GM12873 (cell line): ENCODE data around the gene RHBDD1.

ENCODE experiments used
- TF ChIP-seq, protein P1 (sequence below): IDR thresholded peaks from 2 replicates; pipeline ENCODE4 v1.5.1; 2012; ENCODE audit warnings: low read depth, mild to moderate bottlenecking, moderate library complexity, low read length, control low read depth; ENCODE audit not compliant: insufficient read depth; ENCODE audit errors: missing control alignments

RHBDD1 gene

GRCh38 chr2:226829721-226830631 is 5.9 kb upstream of the RHBDD1 start:
- TF ChIP-seq, protein P1, sequence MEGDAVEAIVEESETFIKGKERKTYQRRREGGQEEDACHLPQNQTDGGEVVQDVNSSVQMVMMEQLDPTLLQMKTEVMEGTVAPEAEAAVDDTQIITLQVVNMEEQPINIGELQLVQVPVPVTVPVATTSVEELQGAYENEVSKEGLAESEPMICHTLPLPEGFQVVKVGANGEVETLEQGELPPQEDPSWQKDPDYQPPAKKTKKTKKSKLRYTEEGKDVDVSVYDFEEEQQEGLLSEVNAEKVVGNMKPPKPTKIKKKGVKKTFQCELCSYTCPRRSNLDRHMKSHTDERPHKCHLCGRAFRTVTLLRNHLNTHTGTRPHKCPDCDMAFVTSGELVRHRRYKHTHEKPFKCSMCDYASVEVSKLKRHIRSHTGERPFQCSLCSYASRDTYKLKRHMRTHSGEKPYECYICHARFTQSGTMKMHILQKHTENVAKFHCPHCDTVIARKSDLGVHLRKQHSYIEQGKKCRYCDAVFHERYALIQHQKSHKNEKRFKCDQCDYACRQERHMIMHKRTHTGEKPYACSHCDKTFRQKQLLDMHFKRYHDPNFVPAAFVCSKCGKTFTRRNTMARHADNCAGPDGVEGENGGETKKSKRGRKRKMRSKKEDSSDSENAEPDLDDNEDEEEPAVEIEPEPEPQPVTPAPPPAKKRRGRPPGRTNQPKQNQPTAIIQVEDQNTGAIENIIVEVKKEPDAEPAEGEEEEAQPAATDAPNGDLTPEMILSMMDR = no peak

DNA sequence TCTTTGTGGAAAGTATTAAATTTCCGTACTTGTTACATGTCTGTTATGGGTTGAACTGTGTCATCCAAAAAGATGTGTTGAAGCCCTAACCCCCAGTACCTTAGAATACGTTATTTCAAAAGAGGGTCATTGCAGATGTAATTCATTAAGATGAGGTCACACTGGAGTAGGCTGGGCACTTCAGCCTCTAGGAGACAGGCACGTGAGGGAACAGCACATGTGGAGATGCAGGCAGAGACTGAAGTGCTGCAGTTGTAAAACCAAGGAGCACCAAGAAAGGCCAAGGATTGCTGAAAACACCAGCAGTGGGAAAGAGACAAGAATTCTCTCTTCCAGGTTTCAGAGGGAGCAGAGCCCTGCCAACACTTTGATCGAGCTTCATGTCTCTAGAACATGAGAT is 4.6 kb upstream of the RHBDD1 start:
- TF ChIP-seq, protein P1 = no peak

- TF ChIP-seq, protein P1 = no peak
Measured at GRCh38 chr2:226832061-226832460, 3.8 kb upstream of the RHBDD1 start.

DNA sequence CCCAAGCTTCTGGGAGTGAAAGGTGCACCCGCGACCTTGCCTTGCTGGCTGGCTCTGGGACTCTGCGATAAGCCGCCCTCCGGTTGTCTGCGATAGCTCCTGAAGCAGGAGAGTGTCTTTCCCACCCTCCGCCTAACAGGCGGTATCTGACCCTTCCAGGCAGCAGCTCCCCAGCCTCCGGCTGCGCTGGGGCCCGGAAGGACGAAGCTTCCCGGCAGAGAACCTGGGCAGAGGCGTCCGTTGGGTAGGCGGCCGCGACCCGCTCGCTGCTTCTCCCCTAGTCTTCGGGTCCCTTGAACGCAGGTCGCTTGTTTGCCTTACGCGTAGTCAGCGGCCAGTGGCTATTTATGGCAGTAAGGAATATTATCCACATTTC is 446 bp upstream of the RHBDD1 start:
- TF ChIP-seq, protein P1 = no peak

DNA sequence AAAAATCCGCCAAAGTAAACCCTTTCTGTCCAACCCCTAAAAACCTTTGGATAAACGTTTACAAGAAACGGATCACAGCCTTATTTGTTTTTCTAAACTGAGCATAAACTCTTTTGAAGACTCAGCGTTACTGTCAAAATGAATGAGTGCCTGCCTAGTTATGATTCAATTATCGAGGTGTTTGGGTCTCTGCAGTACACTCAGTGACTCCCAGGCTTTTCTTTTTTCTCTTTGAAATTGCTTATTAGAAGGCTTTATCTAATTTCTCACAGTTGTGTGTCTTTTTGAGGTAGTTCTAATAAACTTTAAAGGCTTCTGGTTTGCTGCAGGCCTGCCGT is 663 bp downstream of the RHBDD1 start:
- TF ChIP-seq, protein P1 = no peak

- TF ChIP-seq, protein P1 = no peak
Measured at GRCh38 chr2:226837334-226837733, 1.5 kb downstream of the RHBDD1 start.

GRCh38 chr2:226837787-226838603 is 2.1 kb downstream of the RHBDD1 start:
- TF ChIP-seq, protein P1 = no peak
